GM21515 (cell line): Measurements from ENCODE around the gene TBCC.
"Not testable (repeated sequence)": the region's sequence is repeated elsewhere in the genome, so short reads cannot be mapped to it uniquely, and the experiment has no call there.

Source experiments
- ATAC-seq: cut with Tn5 transposase; IDR thresholded peaks from one replicate; pipeline ENCODE4 v1.9.1; 2021; ENCODE audit not compliant: unreplicated experiment

TBCC gene

GRCh38 chr6:42733867-42734481, 11.9 kb downstream of the TBCC start:
- not testable (repeated sequence) for ATAC-seq

GRCh38 chr6:42729731-42730130, 16.2 kb downstream of the TBCC start:
- ATAC-seq = no peak

GRCh38 chr6:42727627-42728026, 18.3 kb downstream of the TBCC start:
- ATAC-seq = no peak

- no peak for ATAC-seq
Observed at GRCh38 chr6:42727087-42727611, 18.8 kb downstream of the TBCC start.

GRCh38 chr6:42726485-42727086, 19.3 kb downstream of the TBCC start:
- ATAC-seq = peak; percentile 83

GRCh38 chr6:42726026-42726425, 19.9 kb downstream of the TBCC start:
- ATAC-seq = no peak

- ATAC-seq = no peak
Observed at GRCh38 chr6:42724825-42725224, 21.1 kb downstream of the TBCC start.

GRCh38 chr6:42722497-42722896, 23.4 kb downstream of the TBCC start, which contains the start of gene PRPH2:
Gene PRPH2, minus strand, starts transcription at chr6:42722597. Its CDS starts 263 bp downstream, at chr6:42722334.
- ATAC-seq = no peak

- no peak for ATAC-seq
Observed at GRCh38 chr6:42720739-42721138, 25.2 kb downstream of the TBCC start.

GRCh38 chr6:42715871-42716270, 30.0 kb downstream of the TBCC start:
- no peak for ATAC-seq

GRCh38 chr6:42714098-42714761, 31.7 kb downstream of the TBCC start:
- ATAC-seq = no peak

GRCh38 chr6:42711930-42712329, 34.0 kb downstream of the TBCC start:
- no peak for ATAC-seq

- ATAC-seq = no peak
Observed at GRCh38 chr6:42710316-42710715, 35.6 kb downstream of the TBCC start.

- no peak for ATAC-seq
Observed at GRCh38 chr6:42709871-42710270, 36.0 kb downstream of the TBCC start.

- no peak for ATAC-seq
Observed at GRCh38 chr6:42708096-42708495, 37.8 kb downstream of the TBCC start.

GRCh38 chr6:42707595-42707994, 38.3 kb downstream of the TBCC start:
- no peak for ATAC-seq

- no peak for ATAC-seq
Observed at GRCh38 chr6:42704937-42705374, 40.9 kb downstream of the TBCC start.

- ATAC-seq = no peak
Observed at GRCh38 chr6:42704251-42704936, 41.5 kb downstream of the TBCC start.

GRCh38 chr6:42702786-42703185, 43.1 kb downstream of the TBCC start:
- ATAC-seq = not testable (repeated sequence)

- no peak for ATAC-seq
Observed at GRCh38 chr6:42702200-42702599, 43.7 kb downstream of the TBCC start.

- ATAC-seq = no peak
Observed at GRCh38 chr6:42698217-42698616, 47.7 kb downstream of the TBCC start.
